ENCODE data around the gene SIAH3.

Gene SIAH3

DNA sequence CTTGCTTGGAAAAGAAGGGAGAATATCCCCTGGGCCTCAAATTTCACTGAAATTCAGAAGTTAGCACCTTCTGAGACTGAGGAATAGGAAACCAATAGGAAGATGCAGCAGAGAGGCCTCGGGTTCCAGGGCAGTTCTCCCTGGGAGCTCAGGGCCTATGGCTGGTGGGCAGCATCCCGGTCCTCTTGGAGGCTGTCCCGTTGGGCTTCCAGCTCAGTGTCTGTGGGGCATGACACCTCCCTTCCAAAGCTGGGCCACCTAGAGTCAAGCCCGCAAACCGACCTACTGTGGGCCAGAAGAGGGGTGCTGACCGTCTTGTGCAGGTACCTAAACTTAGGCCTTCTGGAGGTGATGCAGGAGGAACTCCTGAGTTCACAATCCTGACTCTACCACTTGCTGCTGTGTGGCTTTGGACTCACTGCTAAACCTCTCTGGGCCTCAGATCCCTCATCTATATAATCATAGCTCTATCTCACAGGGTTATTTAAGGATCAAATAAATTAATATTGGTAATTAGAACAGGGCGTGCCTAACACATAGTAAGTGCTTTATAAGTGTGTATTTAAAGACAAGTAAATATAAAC, 17.1 kb downstream of the SIAH3 start:
- Histone ChIP-seq H3K4me1 (ENCODE audit: control insufficient read depth in 1 of 2, insufficient read depth in 2 of 2, low read length in 2 of 2) (peaks cover 0 to 13% of the 10 kb centered on the region in 2 donors), H3K9me3 (ENCODE audit: control insufficient read depth in 1 of 2, low read length in 2 of 2) (no peaks in the 10 kb centered on the region), H3K27me3 (ENCODE audit: low read depth, low read length) (no peaks in the 10 kb centered on the region), H3K36me3 (ENCODE audit: control insufficient read depth in 1 of 2, insufficient read depth in 2 of 2, low read length in 2 of 2) (no peaks in the 10 kb centered on the region), H3K4me3 (ENCODE audit: low read depth in 1 of 2, low read length in 2 of 2) (no peak overlapping the region), H3K27ac (ENCODE audit: low read length) (no peak overlapping the region)

DNA sequence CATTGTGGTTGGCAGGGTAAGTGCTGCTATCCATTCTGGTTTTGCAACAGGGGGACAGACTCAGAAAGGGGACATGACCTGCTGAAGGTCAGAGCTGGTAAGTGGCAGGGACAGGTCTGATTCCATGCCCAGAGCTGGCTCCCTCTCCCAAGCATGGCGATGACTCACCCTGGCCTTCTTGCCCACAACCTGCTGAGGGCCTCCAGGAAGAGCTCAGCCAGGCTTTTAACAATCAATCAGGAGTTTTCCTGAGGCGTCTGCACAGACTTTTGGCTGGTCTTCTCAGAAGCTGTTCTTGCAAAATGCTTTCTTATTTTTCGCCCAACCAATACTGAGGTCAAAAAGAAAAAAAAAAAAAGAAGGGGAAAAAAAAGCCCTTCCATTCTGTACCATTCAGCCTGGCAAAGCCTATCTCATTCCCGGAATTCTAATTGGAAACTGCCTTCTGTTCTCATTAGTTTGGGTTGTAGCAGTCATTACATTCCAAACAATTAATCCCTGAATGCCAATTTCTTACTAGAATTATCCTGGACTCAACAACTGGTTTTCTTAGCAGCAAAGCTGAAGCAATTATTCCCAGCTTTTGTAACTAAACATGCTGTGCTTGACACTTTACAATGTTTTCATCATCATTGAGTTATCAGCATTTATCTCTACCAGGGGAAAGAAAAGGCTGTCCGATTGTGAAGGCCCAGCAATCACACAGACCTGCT, 17.7 kb downstream of the SIAH3 start:
- H3K9me3 ChIP-seq (ENCODE audit: control insufficient read depth in 1 of 2, low read length in 2 of 2), result no peaks in the 10 kb centered on the region
- no peaks in the 10 kb centered on the region for H3K27me3 ChIP-seq (ENCODE audit: low read depth, low read length)
- H3K36me3 ChIP-seq (ENCODE audit: control insufficient read depth in 1 of 2, insufficient read depth in 2 of 2, low read length in 2 of 2), result no peaks in the 10 kb centered on the region
- peaks cover 0 to 13% of the 10 kb centered on the region in 2 donors for H3K4me1 ChIP-seq (ENCODE audit: control insufficient read depth in 1 of 2, insufficient read depth in 2 of 2, low read length in 2 of 2)
- no peak overlapping the region for H3K4me3 ChIP-seq (ENCODE audit: low read depth in 1 of 2, low read length in 2 of 2)
- H3K27ac ChIP-seq (ENCODE audit: low read length), result no peak overlapping the region

DNA sequence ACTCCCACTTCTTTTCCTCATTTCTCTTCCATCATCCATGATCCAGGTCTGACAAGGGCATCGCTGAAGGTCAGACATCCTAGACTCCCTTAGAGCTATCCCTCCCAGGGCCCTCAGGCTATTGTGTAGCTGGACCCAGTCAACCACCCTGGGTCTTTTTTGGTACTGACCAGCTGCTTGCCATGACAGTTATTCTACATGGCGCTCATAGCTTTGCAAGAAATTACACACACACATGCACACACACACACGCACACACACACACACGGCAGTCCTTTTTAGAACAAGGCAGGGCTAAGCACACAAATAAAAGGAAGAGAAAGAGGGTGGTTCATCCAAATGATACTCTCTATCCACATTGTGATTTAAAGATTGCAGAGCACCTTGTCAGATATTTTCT, 18.3 kb downstream of the SIAH3 start:
- Histone ChIP-seq H3K4me3 (ENCODE audit: low read depth in 1 of 2, low read length in 2 of 2) (no peak overlapping the region), H3K9me3 (ENCODE audit: control insufficient read depth in 1 of 2, low read length in 2 of 2) (no peaks in the 10 kb centered on the region), H3K27ac (ENCODE audit: low read length) (no peak overlapping the region), H3K36me3 (ENCODE audit: control insufficient read depth in 1 of 2, insufficient read depth in 2 of 2, low read length in 2 of 2) (no peaks in the 10 kb centered on the region), H3K27me3 (ENCODE audit: low read depth, low read length) (no peaks in the 10 kb centered on the region), H3K4me1 (ENCODE audit: control insufficient read depth in 1 of 2, insufficient read depth in 2 of 2, low read length in 2 of 2) (peaks cover 0 to 13% of the 10 kb centered on the region in 2 donors)

DNA sequence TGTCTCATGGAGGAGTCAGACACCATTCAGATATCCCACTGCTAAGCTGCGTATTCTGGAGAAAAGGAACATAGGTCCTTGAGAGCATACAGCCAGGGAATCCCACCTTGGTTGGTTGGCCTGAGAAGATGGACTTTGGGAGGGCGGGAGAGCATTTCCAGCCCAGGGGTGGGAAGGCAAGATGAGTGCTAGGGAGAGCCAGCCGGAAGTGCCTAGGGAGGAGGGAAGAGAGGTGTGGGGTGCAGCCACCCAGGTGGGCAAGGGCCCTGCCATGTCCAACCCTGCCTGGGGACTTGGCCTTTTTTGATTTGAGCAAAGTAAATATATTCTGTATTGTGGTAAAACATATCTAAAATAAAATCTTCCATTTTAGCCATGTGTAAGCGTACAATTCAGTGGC, 19.7 kb downstream of the SIAH3 start:
- Histone ChIP-seq H3K4me3 (ENCODE audit: low read depth in 1 of 2, low read length in 2 of 2) (no peak overlapping the region), H3K4me1 (ENCODE audit: control insufficient read depth in 1 of 2, insufficient read depth in 2 of 2, low read length in 2 of 2) (peaks cover 0 to 13% of the 10 kb centered on the region in 2 donors)

DNA sequence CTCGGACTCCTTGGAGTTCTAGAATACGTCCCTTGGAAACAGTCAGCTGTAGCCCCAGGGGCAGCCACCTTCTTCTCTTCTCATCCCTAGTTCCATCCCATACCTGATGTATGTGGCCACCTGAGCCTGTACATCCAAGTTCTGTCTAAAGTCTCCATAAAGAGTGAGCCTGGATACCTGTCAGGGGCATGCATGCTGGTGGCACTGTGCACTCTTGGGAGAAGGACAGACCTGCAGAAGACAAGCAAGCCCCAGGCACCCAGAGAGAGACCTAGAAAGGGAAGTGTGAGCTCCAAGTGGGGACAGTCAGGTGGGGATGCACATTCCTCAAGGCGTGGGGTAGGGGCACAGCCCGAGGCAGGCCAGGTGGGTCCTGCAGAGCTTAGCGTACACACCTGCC, 21.4 kb downstream of the SIAH3 start:
- Histone ChIP-seq H3K36me3 (ENCODE audit: control insufficient read depth in 1 of 2, insufficient read depth in 2 of 2, low read length in 2 of 2) (no peaks in the 10 kb centered on the region), H3K4me1 (ENCODE audit: control insufficient read depth in 1 of 2, insufficient read depth in 2 of 2, low read length in 2 of 2) (peaks cover 0 to 13% of the 10 kb centered on the region in 2 donors), H3K27me3 (ENCODE audit: low read depth, low read length) (no peaks in the 10 kb centered on the region), H3K9me3 (ENCODE audit: control insufficient read depth in 1 of 2, low read length in 2 of 2) (no peaks in the 10 kb centered on the region), H3K4me3 (ENCODE audit: low read depth in 1 of 2, low read length in 2 of 2) (no peak overlapping the region), H3K27ac (ENCODE audit: low read length) (no peak overlapping the region)

More for the DNA sequence above, 19.7 kb downstream of the SIAH3 start:
- Histone ChIP-seq H3K27me3 (ENCODE audit: low read depth, low read length) (no peaks in the 10 kb centered on the region), H3K36me3 (ENCODE audit: control insufficient read depth in 1 of 2, insufficient read depth in 2 of 2, low read length in 2 of 2) (no peaks in the 10 kb centered on the region), H3K9me3 (ENCODE audit: control insufficient read depth in 1 of 2, low read length in 2 of 2) (no peaks in the 10 kb centered on the region), H3K27ac (ENCODE audit: low read length) (no peak overlapping the region)

DNA sequence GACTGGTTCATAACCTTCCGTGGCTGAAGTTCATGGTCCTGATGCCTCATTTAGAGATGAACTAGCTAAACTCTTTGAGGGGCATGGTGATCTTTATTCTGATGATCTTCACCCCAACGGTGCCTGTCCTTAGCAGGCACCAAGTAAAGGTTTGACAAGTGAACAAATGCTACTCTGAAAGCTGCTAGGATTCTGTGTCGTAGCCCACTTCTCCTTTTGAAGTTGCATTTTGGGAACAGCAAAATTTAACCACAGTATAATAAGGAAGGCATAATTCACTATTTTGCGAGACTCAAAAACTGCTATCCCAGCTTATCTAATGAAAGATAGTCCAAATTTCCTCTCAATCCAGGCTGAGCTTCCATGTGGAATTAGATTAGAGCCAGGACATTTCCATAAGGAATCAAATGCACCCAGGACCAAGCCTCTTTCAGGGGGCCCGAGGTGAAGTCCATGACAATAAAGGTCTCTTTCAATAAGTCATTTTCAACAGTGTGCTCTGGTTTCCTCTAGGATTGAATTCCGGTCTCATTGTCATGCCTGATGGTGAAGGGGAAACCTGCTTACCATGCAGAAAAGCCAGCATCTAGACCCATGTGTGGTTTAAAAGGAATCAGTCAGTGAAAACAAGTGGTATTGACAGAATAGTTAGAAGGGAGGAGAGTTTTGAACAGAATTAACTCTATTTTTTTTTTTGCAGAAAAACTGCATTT, 23.1 kb downstream of the SIAH3 start:
- H3K27ac ChIP-seq (ENCODE audit: low read length), result no peak overlapping the region
- H3K36me3 ChIP-seq (ENCODE audit: control insufficient read depth in 1 of 2, insufficient read depth in 2 of 2, low read length in 2 of 2), result no peaks in the 10 kb centered on the region
- no peaks in the 10 kb centered on the region for H3K27me3 ChIP-seq (ENCODE audit: low read depth, low read length)
- H3K4me3 ChIP-seq (ENCODE audit: low read depth in 1 of 2, low read length in 2 of 2), result no peak overlapping the region
- H3K9me3 ChIP-seq (ENCODE audit: control insufficient read depth in 1 of 2, low read length in 2 of 2), result no peaks in the 10 kb centered on the region
- peaks cover 0 to 3% of the 10 kb centered on the region in 2 donors for H3K4me1 ChIP-seq (ENCODE audit: control insufficient read depth in 1 of 2, insufficient read depth in 2 of 2, low read length in 2 of 2)

DNA sequence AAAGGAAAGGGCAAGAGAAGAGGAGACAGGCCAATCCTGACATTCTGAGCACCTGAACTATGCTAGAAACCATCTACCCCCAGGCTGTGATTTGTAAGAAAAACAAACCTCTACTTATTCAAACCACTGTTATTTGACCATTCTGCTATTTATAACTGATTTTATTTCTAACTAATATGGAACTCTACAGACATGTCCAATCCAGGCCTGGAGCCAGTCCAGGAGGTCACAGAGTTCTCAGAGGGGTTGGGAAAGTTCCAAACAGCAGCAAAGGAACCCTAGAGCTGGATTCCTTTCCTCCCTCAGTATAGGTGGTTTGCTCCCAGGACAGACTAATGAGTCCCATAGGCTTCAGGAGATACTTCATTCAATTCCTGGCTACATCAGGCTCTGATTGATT, 24.2 kb downstream of the SIAH3 start:
- H3K27ac ChIP-seq (ENCODE audit: low read length), result no peak overlapping the region

DNA sequence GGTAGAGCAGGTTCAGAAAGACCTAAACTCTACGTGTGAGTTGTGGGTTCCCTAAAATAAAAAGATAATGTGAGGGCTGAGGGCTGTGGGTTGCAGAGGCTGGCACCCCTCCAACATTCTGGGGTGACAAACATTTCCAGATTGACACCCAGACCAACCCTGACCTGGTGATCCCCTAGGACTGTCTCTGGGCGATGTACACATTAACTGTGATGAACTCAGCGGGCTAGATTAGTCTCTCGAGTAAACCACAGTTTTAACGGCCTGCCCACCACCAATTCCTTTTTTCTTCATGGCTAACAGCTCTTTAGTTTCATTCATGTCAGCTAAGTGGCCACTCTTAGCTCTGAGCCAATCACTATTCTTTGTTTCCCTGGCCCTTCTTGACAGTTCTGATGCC, 24.8 kb downstream of the SIAH3 start:
- H3K4me1 ChIP-seq (ENCODE audit: control insufficient read depth in 1 of 2, insufficient read depth in 2 of 2, low read length in 2 of 2), result no peaks in the 10 kb centered on the region

More for the DNA sequence above, 24.2 kb downstream of the SIAH3 start:
- Histone ChIP-seq H3K36me3 (ENCODE audit: control insufficient read depth in 1 of 2, insufficient read depth in 2 of 2, low read length in 2 of 2) (no peaks in the 10 kb centered on the region), H3K9me3 (ENCODE audit: control insufficient read depth in 1 of 2, low read length in 2 of 2) (no peaks in the 10 kb centered on the region), H3K4me3 (ENCODE audit: low read depth in 1 of 2, low read length in 2 of 2) (no peak overlapping the region), H3K27me3 (ENCODE audit: low read depth, low read length) (no peaks in the 10 kb centered on the region), H3K4me1 (ENCODE audit: control insufficient read depth in 1 of 2, insufficient read depth in 2 of 2, low read length in 2 of 2) (no peaks in the 10 kb centered on the region)

DNA sequence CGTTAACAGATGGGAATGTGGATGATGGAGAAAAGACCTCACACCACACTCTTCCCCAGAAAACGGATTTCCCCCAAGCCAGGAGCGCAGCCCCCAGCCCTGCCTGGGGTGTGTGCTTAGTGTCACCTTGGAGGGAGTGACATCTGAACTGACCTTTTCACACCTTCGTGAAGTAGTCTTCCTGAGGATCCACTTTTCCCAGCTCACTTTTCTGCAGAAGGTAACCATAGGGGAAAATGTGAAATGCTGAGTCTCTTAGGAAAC, 26.2 kb downstream of the SIAH3 start:
- no peak overlapping the region for H3K27ac ChIP-seq (ENCODE audit: low read length)
- H3K36me3 ChIP-seq (ENCODE audit: control insufficient read depth in 1 of 2, insufficient read depth in 2 of 2, low read length in 2 of 2), result no peaks in the 10 kb centered on the region

More for the DNA sequence above, 24.8 kb downstream of the SIAH3 start:
- Histone ChIP-seq H3K27me3 (ENCODE audit: low read depth, low read length) (no peaks in the 10 kb centered on the region), H3K9me3 (ENCODE audit: control insufficient read depth in 1 of 2, low read length in 2 of 2) (no peaks in the 10 kb centered on the region), H3K36me3 (ENCODE audit: control insufficient read depth in 1 of 2, insufficient read depth in 2 of 2, low read length in 2 of 2) (no peaks in the 10 kb centered on the region), H3K4me3 (ENCODE audit: low read depth in 1 of 2, low read length in 2 of 2) (no peak overlapping the region), H3K27ac (ENCODE audit: low read length) (no peak overlapping the region)

DNA sequence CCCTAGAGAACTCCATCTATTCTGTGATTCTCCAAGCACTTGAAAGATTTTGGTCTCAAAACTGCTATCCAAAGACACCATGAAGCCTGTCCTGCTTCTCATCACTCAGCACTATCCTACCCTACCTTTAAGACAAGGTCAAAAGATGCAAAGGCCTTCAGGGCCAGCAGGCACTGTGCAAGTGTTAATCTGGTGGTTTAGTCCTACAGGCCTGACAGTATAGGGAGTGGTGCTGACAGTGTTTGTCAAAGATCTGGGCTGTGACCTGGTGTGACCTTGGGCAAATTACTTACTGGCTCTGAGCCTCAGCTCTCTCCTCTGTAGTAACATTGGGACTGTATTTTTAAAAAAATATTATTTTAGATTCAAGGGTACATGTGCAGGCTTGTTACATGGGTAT, 28.0 kb downstream of the SIAH3 start:
- H3K36me3 ChIP-seq (ENCODE audit: control insufficient read depth in 1 of 2, insufficient read depth in 2 of 2, low read length in 2 of 2), result no peaks in the 10 kb centered on the region
- no peak overlapping the region for H3K27ac ChIP-seq (ENCODE audit: low read length)
- no peaks in the 10 kb centered on the region for H3K27me3 ChIP-seq (ENCODE audit: low read depth, low read length)
- no peak overlapping the region for H3K4me3 ChIP-seq (ENCODE audit: low read depth in 1 of 2, low read length in 2 of 2)
- H3K4me1 ChIP-seq (ENCODE audit: control insufficient read depth in 1 of 2, insufficient read depth in 2 of 2, low read length in 2 of 2), result no peaks in the 10 kb centered on the region
- H3K9me3 ChIP-seq (ENCODE audit: control insufficient read depth in 1 of 2, low read length in 2 of 2), result no peaks in the 10 kb centered on the region

More for the DNA sequence above, 26.2 kb downstream of the SIAH3 start:
- H3K27me3 ChIP-seq (ENCODE audit: low read depth, low read length), result no peaks in the 10 kb centered on the region
- H3K4me1 ChIP-seq (ENCODE audit: control insufficient read depth in 1 of 2, insufficient read depth in 2 of 2, low read length in 2 of 2), result no peaks in the 10 kb centered on the region
- H3K9me3 ChIP-seq (ENCODE audit: control insufficient read depth in 1 of 2, low read length in 2 of 2), result no peaks in the 10 kb centered on the region
- no peak overlapping the region for H3K4me3 ChIP-seq (ENCODE audit: low read depth in 1 of 2, low read length in 2 of 2)

DNA sequence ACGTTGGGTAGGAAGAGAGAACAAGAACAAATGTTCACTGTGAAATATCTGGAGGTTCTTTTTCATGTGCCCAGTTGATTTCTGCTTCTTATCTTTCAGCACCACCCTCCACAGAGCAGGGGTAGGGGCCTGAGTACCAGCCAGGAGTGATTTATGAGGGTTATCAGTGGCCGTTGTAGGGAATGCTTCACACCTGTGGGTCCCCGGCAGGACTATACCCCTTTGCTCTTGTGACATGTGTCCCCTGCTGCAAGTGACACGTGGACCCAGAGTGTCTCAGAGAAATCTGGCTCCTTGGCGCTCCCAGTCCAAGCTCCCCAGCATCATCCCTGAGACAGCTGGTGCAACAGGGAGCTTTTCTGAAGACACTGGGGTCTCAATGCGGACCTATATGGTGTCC, 29.7 kb downstream of the SIAH3 start:
- Histone ChIP-seq H3K27ac (ENCODE audit: low read length) (no peak overlapping the region), H3K27me3 (ENCODE audit: low read depth, low read length) (no peaks in the 10 kb centered on the region), H3K36me3 (ENCODE audit: control insufficient read depth in 1 of 2, insufficient read depth in 2 of 2, low read length in 2 of 2) (no peaks in the 10 kb centered on the region), H3K4me3 (ENCODE audit: low read depth in 1 of 2, low read length in 2 of 2) (no peak overlapping the region), H3K9me3 (ENCODE audit: control insufficient read depth in 1 of 2, low read length in 2 of 2) (no peaks in the 10 kb centered on the region), H3K4me1 (ENCODE audit: control insufficient read depth in 1 of 2, insufficient read depth in 2 of 2, low read length in 2 of 2) (no peaks in the 10 kb centered on the region)

All from muscle layer of duodenum (tissue), 2 donors.